Natural killer cell (primary cell): ENCODE results near the gene OR52J3. TPM values are rescaled to one million over a fixed set of nuclear protein-coding genes. Genes with fewer than 3 reads are reported as not detected.

Source experiments
- ATAC-seq, 3 donors: fragments of 150-1000 bp in 2 of 3; fragments of 200-7000 bp in 1 of 3; cut with Tn5 transposase; 1 replicate in 1 of 3; 2 replicates in 2 of 3; pipeline ENCODE4 v1.10.0; 2021; ENCODE audit warnings: mild to moderate bottlenecking in 2 of 3, moderate library complexity in 2 of 3
- DNase-seq, 2 donors: peaks; one replicate each; pipeline versions ENCODE4 v3.0.0 to v3.0.0-alpha.2; 2013 to 2021; ENCODE audit warnings: mixed read lengths in 1 of 2
- H3K27ac ChIP-seq: one replicate; pipeline ENCODE4 v1.5.1; 2013; ENCODE audit warnings: mild to moderate bottlenecking, low read length
- H3K27me3 ChIP-seq: one replicate; pipeline ENCODE4 v1.6.1; 2013; ENCODE audit warnings: low read length; ENCODE audit not compliant: control insufficient read depth, insufficient read depth
- H3K36me3 ChIP-seq: one replicate; pipeline ENCODE4 v1.6.1; 2013; ENCODE audit warnings: low read length; ENCODE audit not compliant: control insufficient read depth, insufficient read depth
- H3K4me1 ChIP-seq: one replicate; pipeline ENCODE4 v1.6.1; 2013; ENCODE audit warnings: low read length; ENCODE audit not compliant: control insufficient read depth, insufficient read depth
- H3K4me3 ChIP-seq: one replicate; pipeline ENCODE4 v1.5.1; 2013; ENCODE audit warnings: low read length
- H3K9me3 ChIP-seq: one replicate; pipeline ENCODE4 v1.6.1; 2013; ENCODE audit warnings: low read length; ENCODE audit not compliant: control insufficient read depth, insufficient read depth
- H3K27ac Mint-ChIP-seq, 2 donors: one replicate each; pipeline ENCODE4 v1.8.0; 2022; ENCODE audit warnings: mild to moderate bottlenecking in 2 of 2, mixed read lengths in 2 of 2, moderate library complexity in 1 of 2
- H3K27me3 Mint-ChIP-seq, 2 donors: one replicate each; pipeline ENCODE4 v1.8.0; 2022; ENCODE audit warnings: low read depth in 2 of 2, mixed read lengths in 2 of 2
- H3K36me3 Mint-ChIP-seq: one replicate; pipeline ENCODE4 v1.8.0; 2022; ENCODE audit warnings: mixed read lengths
- H3K4me1 Mint-ChIP-seq, 2 donors: one replicate each; pipeline ENCODE4 v1.8.0; 2022; ENCODE audit warnings: mixed read lengths in 2 of 2
- H3K4me3 Mint-ChIP-seq: one replicate; pipeline ENCODE4 v1.8.0; 2022; ENCODE audit warnings: mild to moderate bottlenecking, moderate library complexity, mixed read lengths
- H3K9me3 Mint-ChIP-seq, 2 donors: one replicate each; pipeline ENCODE4 v1.8.0; 2022; ENCODE audit warnings: mixed read lengths in 2 of 2
- CTCF ChIP-seq: fragments of 200-600 bp; IDR thresholded peaks from one replicate; pipeline ENCODE4 v1.8.0; 2022; ENCODE audit warnings: antibody characterized with exemption
- WGBS: methylation state at CpG from one replicate; pipeline ENCODE4 v1.1.7; 2013; ENCODE audit warnings: missing lambda C conversion rate; ENCODE audit not compliant: insufficient coverage; 5-methylcytosine and 5-hydroxymethylcytosine counted together
- intact Hi-C: fragments of 100-400 bp; cut with micrococcal nuclease; formaldehyde crosslinking; loops from one replicate; pipeline ENCODE4 v1.14.2; 2022
- total RNA-seq, 4 donors: library from RNA; stranded (reverse); fragments of 120-200 nt in 1 of 4; gene quantifications; one replicate each; pipeline versions ENCODE4 v1.2.3 to v1.2.4, GENCODE V29; 2013 to 2022

OR52J3 gene
- total RNA-seq, 3 donors from 2014 or later (not counting 1 experiment from before 2014, with no cell fraction given) = not detected

GRCh38 chr11:5065027-5065426 is 18.7 kb downstream of the OR52J3 start:
- no peaks in the 10 kb centered on the region for H3K4me1 ChIP-seq
- H3K36me3 Mint-ChIP-seq = no peaks in the 10 kb centered on the region
- intact Hi-C loops = no loop called here
- no peaks in the 10 kb centered on the region for H3K4me1 Mint-ChIP-seq
- DNase-seq (no peak), ATAC-seq (no peak)
- H3K27ac ChIP-seq = no peak overlapping the region
- no peaks in the 10 kb centered on the region for H3K36me3 ChIP-seq
- H3K9me3 Mint-ChIP-seq = peaks cover 0 to 1% of the 10 kb centered on the region in 2 donors
- WGBS = 43% methylated on average over 1 of the region's 1 CpG
- no peak overlapping the region for H3K4me3 ChIP-seq
- H3K27me3 ChIP-seq = no peaks in the 10 kb centered on the region
- no peak overlapping the region for H3K4me3 Mint-ChIP-seq
- H3K27me3 Mint-ChIP-seq = no peaks in the 10 kb centered on the region
- H3K27ac Mint-ChIP-seq = no peak overlapping the region
- TF ChIP-seq CTCF = no peak
- H3K9me3 ChIP-seq = no peaks in the 10 kb centered on the region

- Mint-ChIP-seq H3K9me3 (peaks cover 0 to 3% of the 10 kb centered on the region in 2 donors), H3K27ac (no peak within 1 kb of the TSS), H3K27me3 (no peaks in the 10 kb centered on the region), H3K4me3 (no peak within 1 kb of the TSS), H3K36me3 (no peaks in the 10 kb centered on the region), H3K4me1 (no peaks in the 10 kb centered on the region)
- no peaks in the 10 kb centered on the region for H3K9me3 ChIP-seq
- H3K4me1 ChIP-seq = no peaks in the 10 kb centered on the region
- no peak within 1 kb of the TSS for H3K4me3 ChIP-seq
- 92% methylated on average over 2 of the region's 3 CpGs for WGBS
- DNase-seq (no peak), ATAC-seq (no peak)
- no peak within 1 kb of the TSS for H3K27ac ChIP-seq
- H3K36me3 ChIP-seq = no peaks in the 10 kb centered on the region
- no peak for TF ChIP-seq CTCF
- intact Hi-C loops = no loop called here
- no peaks in the 10 kb centered on the region for H3K27me3 ChIP-seq
Measured at GRCh38 chr11:5069272-5069671, 22.9 kb downstream of the OR52J3 start, which contains the start of gene OR52E1. TSS of gene OR52E1 (plus strand) at chr11:5069572.

GRCh38 chr11:5071799-5072198 is 25.5 kb downstream of the OR52J3 start:
- no peaks in the 10 kb centered on the region for H3K36me3 ChIP-seq

More at GRCh38 chr11:5071799-5072198, 25.5 kb downstream of the OR52J3 start:
- ATAC-seq (no peak), DNase-seq (no peak)
- Histone ChIP-seq H3K4me1 (no peaks in the 10 kb centered on the region), H3K27me3 (no peaks in the 10 kb centered on the region), H3K4me3 (no peak overlapping the region), H3K27ac (no peak overlapping the region), H3K9me3 (peaks cover 3% of the 10 kb centered on the region)
- no peak overlapping the region for H3K27ac Mint-ChIP-seq
- no peaks in the 10 kb centered on the region for H3K27me3 Mint-ChIP-seq
- no peak for TF ChIP-seq CTCF
- no peaks in the 10 kb centered on the region for H3K36me3 Mint-ChIP-seq
- intact Hi-C loops = no loop called here
- no peak overlapping the region for H3K4me3 Mint-ChIP-seq
- peaks cover 5 to 10% of the 10 kb centered on the region in 2 donors for H3K9me3 Mint-ChIP-seq
- WGBS = 81% methylated on average over 2 of the region's 3 CpGs
- no peaks in the 10 kb centered on the region for H3K4me1 Mint-ChIP-seq
